Activated T-helper 2 cell treated with anti-CD3 and anti-CD28 coated beads, Interferon-gamma antibody, Interleukin-2, Interleukin-4, amounts not matched to agents 10 μg/mL and 5 μg/mL and 100 μg/mL, durations not matched to agents 14 hours and 24 hours and 36 hours (primary cell): ENCODE measurements around the gene DPP7. TPM values are rescaled to one million over a fixed set of nuclear protein-coding genes. Genes with fewer than 3 reads are reported as not detected.
A peak's percentile ranks its signal among the peaks of the same experiment; 100 is the strongest.

Source experiments
- DNase-seq: peaks from one replicate; pipeline ENCODE4 v3.0.0; 2021; ENCODE audit warnings: low spot score
- H3K27ac Mint-ChIP-seq: one replicate; pipeline ENCODE4 v1.8.0; 2021; ENCODE audit warnings: mixed read lengths
- H3K27me3 Mint-ChIP-seq: one replicate; pipeline ENCODE4 v1.8.0; 2021; ENCODE audit warnings: low read depth, mixed read lengths
- H3K36me3 Mint-ChIP-seq: one replicate; pipeline ENCODE4 v1.8.0; 2021; ENCODE audit warnings: low read depth, mixed read lengths
- H3K4me1 Mint-ChIP-seq: one replicate; pipeline ENCODE4 v1.8.0; 2021; ENCODE audit warnings: low read depth, mixed read lengths
- H3K4me3 Mint-ChIP-seq: one replicate; pipeline ENCODE4 v1.8.0; 2021; ENCODE audit warnings: low read depth, mild to moderate bottlenecking, moderate library complexity, mixed read lengths
- H3K9me3 Mint-ChIP-seq: one replicate; pipeline ENCODE4 v1.8.0; 2021; ENCODE audit warnings: mixed read lengths
- intact Hi-C: fragments of 100-400 bp; cut with micrococcal nuclease; formaldehyde crosslinking; loops from one replicate; pipeline ENCODE4 v1.15.1; 2023
- total RNA-seq: library from RNA; stranded (reverse); gene quantifications from 2 replicates; pipeline ENCODE4 v1.2.3, GENCODE V29; 2022

The DPP7 gene
- total RNA-seq, 1 donor from 2014 or later = 318 TPM

DNA sequence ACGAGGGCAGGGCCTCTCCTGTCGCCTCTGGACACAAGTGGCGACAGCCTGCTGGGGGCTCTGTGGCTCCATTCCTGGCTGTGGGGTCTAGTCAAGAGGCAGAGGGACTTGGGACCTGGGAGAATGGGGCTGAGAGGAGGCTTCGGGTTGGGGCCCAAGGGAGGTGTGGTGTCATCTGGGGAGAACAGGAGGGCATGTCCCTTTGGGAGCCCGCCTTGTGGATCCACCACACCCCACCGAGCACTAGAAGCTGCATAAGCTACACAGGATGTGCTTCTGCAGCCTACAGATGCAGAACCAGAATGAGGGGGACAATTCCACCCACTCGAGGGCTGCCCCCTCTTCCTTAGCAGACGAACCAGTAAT lies 31.6 kb downstream of the DPP7 start:
- DNase-seq = no peak
- H3K4me1 Mint-ChIP-seq = peaks cover 21% of the 10 kb centered on the region
- intact Hi-C loops = no loop called here
- H3K4me3 Mint-ChIP-seq = no peak overlapping the region
- H3K27ac Mint-ChIP-seq = no peak overlapping the region
- H3K27me3 Mint-ChIP-seq = no peaks in the 10 kb centered on the region
- no peaks in the 10 kb centered on the region for H3K9me3 Mint-ChIP-seq
- peaks cover 16% of the 10 kb centered on the region for H3K36me3 Mint-ChIP-seq

- H3K4me1 Mint-ChIP-seq = peaks cover 16% of the 10 kb centered on the region
- no peak overlapping the region for H3K4me3 Mint-ChIP-seq
- no peaks in the 10 kb centered on the region for H3K9me3 Mint-ChIP-seq
- H3K27me3 Mint-ChIP-seq = no peaks in the 10 kb centered on the region
- no peak for DNase-seq
- peaks cover 15% of the 10 kb centered on the region for H3K36me3 Mint-ChIP-seq
- intact Hi-C loops = no loop called here
- H3K27ac Mint-ChIP-seq = no peak overlapping the region
Observed at GRCh38 chr9:137082222-137082924, 32.2 kb downstream of the DPP7 start.

- no peaks in the 10 kb centered on the region for H3K27me3 Mint-ChIP-seq
- H3K4me3 Mint-ChIP-seq = peak overlapping the region; percentile 39
- peaks cover 15% of the 10 kb centered on the region for H3K36me3 Mint-ChIP-seq
- H3K9me3 Mint-ChIP-seq = no peaks in the 10 kb centered on the region
- DNase-seq = no peak
- intact Hi-C loops = no loop called here
- H3K27ac Mint-ChIP-seq = no peak overlapping the region
- peaks cover 12% of the 10 kb centered on the region for H3K4me1 Mint-ChIP-seq
Observed at GRCh38 chr9:137080260-137081122, 34.0 kb downstream of the DPP7 start.

- peak overlapping the region; percentile 33 for H3K4me3 Mint-ChIP-seq
- H3K9me3 Mint-ChIP-seq = no peaks in the 10 kb centered on the region
- no peak for DNase-seq
- H3K27ac Mint-ChIP-seq = no peak overlapping the region
- peaks cover 8% of the 10 kb centered on the region for H3K4me1 Mint-ChIP-seq
- intact Hi-C loops = no loop called here
- no peaks in the 10 kb centered on the region for H3K27me3 Mint-ChIP-seq
- H3K36me3 Mint-ChIP-seq = peaks cover 15% of the 10 kb centered on the region
Observed at GRCh38 chr9:137079401-137079787, 35.1 kb downstream of the DPP7 start.

DNA sequence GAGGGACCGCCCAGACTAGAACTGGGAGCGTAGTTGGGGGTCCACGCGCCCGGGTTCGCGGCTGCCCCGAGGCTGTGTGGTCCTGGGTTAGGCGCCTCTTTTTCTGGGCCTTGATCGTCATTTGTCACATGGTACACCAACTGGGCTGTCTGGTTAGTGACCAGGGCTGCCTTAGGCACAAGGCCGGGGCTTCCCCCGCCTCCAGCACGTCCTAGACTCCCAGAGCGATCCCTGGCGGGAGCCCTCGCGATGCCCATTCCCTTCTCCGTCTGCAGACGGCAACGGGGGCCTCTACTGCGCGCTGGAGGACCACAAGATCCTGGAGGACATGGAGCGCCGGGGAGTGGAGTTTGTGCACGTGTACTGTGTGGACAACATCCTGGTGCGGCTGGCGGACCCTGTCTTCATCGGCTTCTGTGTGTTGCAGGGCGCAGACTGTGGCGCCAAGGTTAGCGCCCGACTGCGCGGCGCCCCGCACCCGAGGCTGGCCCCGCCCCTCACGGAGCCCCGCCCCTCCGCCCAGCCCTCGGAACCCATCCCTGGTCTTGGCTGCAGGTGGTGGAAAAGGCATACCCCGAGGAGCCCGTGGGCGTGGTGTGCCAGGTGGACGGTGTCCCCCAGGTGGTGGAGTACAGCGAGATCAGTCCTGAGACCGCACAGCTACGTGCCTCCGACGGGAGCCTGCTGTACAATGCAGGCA lies 35.7 kb downstream of the DPP7 start:
- DNase-seq = no peak
- intact Hi-C loops = no loop called here
- Mint-ChIP-seq H3K9me3 (no peaks in the 10 kb centered on the region), H3K4me3 (peak overlapping the region; percentile 74), H3K4me1 (peaks cover 6% of the 10 kb centered on the region), H3K27ac (no peak overlapping the region), H3K36me3 (peaks cover 15% of the 10 kb centered on the region), H3K27me3 (no peaks in the 10 kb centered on the region)

DNA sequence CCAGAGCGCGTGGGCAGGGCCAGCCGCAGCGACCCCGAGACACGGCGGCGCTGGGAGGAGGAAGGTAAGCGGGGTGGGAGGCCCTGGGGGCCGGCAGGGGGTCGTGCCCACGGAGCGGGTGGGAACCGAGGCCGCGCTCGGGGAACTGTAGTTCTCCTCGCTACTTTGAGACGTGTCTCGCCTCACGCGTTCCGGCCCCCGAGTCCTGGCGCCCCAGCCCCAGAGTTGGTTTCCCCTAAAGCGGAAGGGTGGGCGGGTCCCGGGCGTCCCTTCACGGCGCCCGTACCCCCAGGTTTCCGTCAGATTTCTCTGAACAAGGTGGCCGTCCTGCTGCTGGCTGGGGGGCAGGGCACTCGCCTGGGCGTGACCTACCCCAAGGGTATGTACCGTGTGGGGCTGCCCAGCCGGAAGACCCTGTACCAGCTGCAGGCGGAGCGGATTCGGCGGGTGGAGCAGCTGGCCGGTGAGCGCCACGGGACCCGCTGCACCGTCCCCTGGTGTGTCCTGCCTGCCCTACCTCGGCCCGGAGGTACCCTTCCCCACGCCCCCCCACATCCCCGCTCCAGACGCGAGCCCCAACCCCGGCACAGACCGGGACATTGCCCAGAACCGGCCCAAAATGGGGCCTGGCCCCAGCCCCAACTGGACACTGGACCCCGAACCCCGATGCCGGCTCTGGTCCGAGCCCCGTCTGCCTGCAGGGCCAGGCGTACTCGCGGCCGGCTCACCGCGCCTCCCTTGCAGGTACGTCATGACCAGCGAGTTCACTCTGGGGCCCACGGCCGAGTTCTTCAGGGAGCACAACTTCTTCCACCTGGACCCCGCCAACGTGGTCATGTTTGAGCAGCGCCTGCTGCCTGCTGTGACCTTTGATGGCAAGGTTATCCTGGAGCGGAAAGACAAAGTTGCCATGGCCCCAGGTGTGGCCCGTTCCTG lies 36.5 kb downstream of the DPP7 start:
- Mint-ChIP-seq H3K27ac (no peak overlapping the region), H3K36me3 (peaks cover 15% of the 10 kb centered on the region), H3K4me1 (no peaks in the 10 kb centered on the region), H3K9me3 (no peaks in the 10 kb centered on the region), H3K27me3 (no peaks in the 10 kb centered on the region), H3K4me3 (peak overlapping the region; percentile 74)
- peak; percentile 29 for DNase-seq
- intact Hi-C loops = no loop called here

DNA sequence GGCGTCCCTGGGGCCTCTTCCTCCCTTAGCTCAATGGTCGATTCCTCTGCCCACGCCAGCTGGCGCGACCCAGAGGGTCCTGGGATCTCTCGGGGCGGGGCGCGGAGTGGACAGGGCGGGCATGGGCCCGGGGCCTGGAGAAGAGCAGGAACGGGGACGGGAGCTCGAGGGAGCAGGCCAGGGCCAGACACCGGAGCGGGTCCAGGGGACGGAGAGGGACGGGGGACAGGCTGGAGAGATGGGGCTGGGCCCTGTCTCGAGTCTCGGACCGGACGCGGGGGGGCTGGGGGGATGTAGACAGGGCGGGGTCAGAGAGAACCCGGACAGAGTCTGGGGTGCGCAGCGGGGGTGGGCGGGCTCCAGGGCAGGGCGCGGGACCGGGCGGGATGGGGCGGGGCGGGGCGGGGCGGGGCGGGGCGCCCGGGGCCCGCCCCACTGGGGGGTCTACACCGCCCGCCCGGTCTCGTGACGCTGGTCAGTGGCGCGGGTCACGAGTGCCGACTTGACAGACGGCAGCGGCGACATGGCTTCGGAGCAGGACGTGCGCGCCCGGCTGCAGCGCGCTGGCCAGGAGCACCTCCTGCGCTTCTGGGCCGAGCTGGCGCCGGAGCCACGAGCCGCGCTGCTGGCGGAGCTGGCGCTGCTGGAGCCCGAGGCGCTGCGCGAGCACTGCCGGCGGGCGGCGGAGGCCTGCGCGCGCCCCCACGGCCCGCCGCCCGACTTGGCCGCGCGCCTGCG lies 37.4 kb downstream of the DPP7 start, which contains the start of gene UAP1L1:
UAP1L1 (plus strand) TSS at position 508 of the 738 bp plus-strand sequence; CDS start at position 524, 16 bp downstream.
- Mint-ChIP-seq H3K27ac (peak within 1 kb of the TSS; percentile 28), H3K4me1 (peaks cover under 1% of the 10 kb centered on the region), H3K36me3 (peaks cover 15% of the 10 kb centered on the region), H3K27me3 (no peaks in the 10 kb centered on the region), H3K9me3 (no peaks in the 10 kb centered on the region), H3K4me3 (peak within 1 kb of the TSS; percentile 74)
- intact Hi-C loops = no loop called here
- DNase-seq = peak; percentile 62

- no peak for DNase-seq
- Mint-ChIP-seq H3K4me3 (peak overlapping the region; percentile 64), H3K27me3 (no peaks in the 10 kb centered on the region), H3K36me3 (peaks cover 9% of the 10 kb centered on the region), H3K4me1 (peaks cover 3% of the 10 kb centered on the region), H3K27ac (no peak overlapping the region), H3K9me3 (no peaks in the 10 kb centered on the region)
- intact Hi-C loops = no loop called here
Observed at GRCh38 chr9:137076636-137077009, 37.9 kb downstream of the DPP7 start.

GRCh38 chr9:137075275-137075775 lies 39.2 kb downstream of the DPP7 start:
- no peaks in the 10 kb centered on the region for H3K27me3 Mint-ChIP-seq
- no peak for DNase-seq
- no peak overlapping the region for H3K4me3 Mint-ChIP-seq
- intact Hi-C loops = no loop called here
- peaks cover 11% of the 10 kb centered on the region for H3K4me1 Mint-ChIP-seq
- H3K36me3 Mint-ChIP-seq = peaks cover 6% of the 10 kb centered on the region
- no peak overlapping the region for H3K27ac Mint-ChIP-seq
- no peaks in the 10 kb centered on the region for H3K9me3 Mint-ChIP-seq

DNA sequence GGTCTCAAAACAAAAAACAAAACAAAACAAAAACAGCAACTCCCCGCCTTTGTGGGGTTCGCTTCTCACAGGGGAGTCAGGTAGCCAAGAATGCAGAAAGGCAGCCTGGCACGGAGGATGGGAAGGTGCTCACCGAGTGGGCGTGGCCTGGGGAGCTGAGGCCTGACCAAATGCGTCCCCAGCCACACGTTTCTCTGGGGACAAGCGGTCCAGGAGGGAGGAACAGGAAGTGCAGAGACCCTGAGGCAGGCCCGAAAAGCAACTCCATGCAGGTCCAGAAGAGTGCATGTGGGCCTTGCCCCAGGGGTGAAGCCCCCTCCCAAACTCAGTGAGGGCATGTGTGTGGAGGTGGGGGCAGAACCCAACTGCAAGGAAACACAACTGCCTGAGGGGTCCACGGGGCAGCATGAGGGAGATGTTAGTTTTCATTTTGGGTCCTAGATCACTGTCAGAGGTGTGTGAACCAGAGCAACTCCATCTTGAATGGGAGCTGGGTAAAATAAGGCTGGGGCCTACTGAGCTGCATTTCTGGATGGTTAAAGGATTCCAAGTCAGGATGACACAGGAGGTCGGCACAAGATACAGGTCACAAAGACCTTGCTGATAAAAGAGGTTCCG lies 39.8 kb downstream of the DPP7 start:
- Mint-ChIP-seq H3K4me1 (peaks cover 11% of the 10 kb centered on the region), H3K36me3 (peaks cover 2% of the 10 kb centered on the region), H3K4me3 (peak overlapping the region; percentile 52), H3K9me3 (no peaks in the 10 kb centered on the region), H3K27ac (no peak overlapping the region), H3K27me3 (no peaks in the 10 kb centered on the region)
- intact Hi-C loops = no loop called here
- no peak for DNase-seq

GRCh38 chr9:137073992-137074399 lies 40.5 kb downstream of the DPP7 start:
- no peak for DNase-seq
- Mint-ChIP-seq H3K9me3 (no peaks in the 10 kb centered on the region), H3K4me3 (no peak overlapping the region), H3K4me1 (peaks cover 11% of the 10 kb centered on the region), H3K27ac (no peak overlapping the region), H3K27me3 (no peaks in the 10 kb centered on the region), H3K36me3 (no peaks in the 10 kb centered on the region)
- intact Hi-C loops = no loop called here
